Trophoblast cell (in vitro differentiated cells and primary cell): ENCODE data around the gene UFD1.

Experiments used
- DNase-seq, 2 donors: peaks; one replicate each; pipeline ENCODE4 v3.0.0-alpha.2; 2016
- H2AFZ ChIP-seq: 2 replicates; pipeline ENCODE4 v1.6.1; 2013; ENCODE audit warnings: low read length, moderate library complexity, mild to moderate bottlenecking; ENCODE audit not compliant: insufficient read depth, poor library complexity
- H2AK5ac ChIP-seq: 2 replicates; pipeline ENCODE4 v1.6.1; 2013; ENCODE audit warnings: mild to moderate bottlenecking, low read length
- H2BK120ac ChIP-seq: 2 replicates; pipeline ENCODE4 v1.6.1; 2013; ENCODE audit warnings: low read length, mild to moderate bottlenecking, moderate library complexity; ENCODE audit not compliant: insufficient read depth, poor library complexity
- H2BK12ac ChIP-seq: 2 replicates; pipeline ENCODE4 v1.6.1; 2013; ENCODE audit warnings: mild to moderate bottlenecking, low read length, moderate library complexity
- H2BK5ac ChIP-seq: 2 replicates; pipeline ENCODE4 v1.6.1; 2013; ENCODE audit warnings: low read length, low read depth, moderate library complexity, mild to moderate bottlenecking; ENCODE audit not compliant: poor library complexity
- H3K14ac ChIP-seq: 2 replicates; pipeline ENCODE4 v1.6.1; 2013; ENCODE audit warnings: mild to moderate bottlenecking, low read length
- H3K18ac ChIP-seq: 2 replicates; pipeline ENCODE4 v1.6.1; 2013; ENCODE audit warnings: mild to moderate bottlenecking, low read length
- H3K23ac ChIP-seq: 2 replicates; pipeline ENCODE4 v1.6.1; 2013; ENCODE audit warnings: low read length
- H3K27ac ChIP-seq: 2 replicates; pipeline ENCODE4 v1.5.1; 2013; ENCODE audit warnings: low read depth, mild to moderate bottlenecking, inconsistent platforms, low read length, moderate library complexity
- H3K27me3 ChIP-seq: 2 replicates; pipeline ENCODE4 v1.6.1; 2013; ENCODE audit warnings: inconsistent platforms, mild to moderate bottlenecking, low read length, moderate library complexity; ENCODE audit not compliant: insufficient read depth
- H3K36me3 ChIP-seq, 2 experiments: 1 replicate in 1 of 2; 2 replicates in 1 of 2; pipeline ENCODE4 v1.6.1; 2013; ENCODE audit warnings: low read length in 2 of 2, mild to moderate bottlenecking in 2 of 2, moderate library complexity in 1 of 2; ENCODE audit not compliant: insufficient read depth in 2 of 2, control insufficient read depth in 1 of 2
- H3K4ac ChIP-seq: 2 replicates; pipeline ENCODE4 v1.6.1; 2013; ENCODE audit warnings: low read depth, mild to moderate bottlenecking, low read length, moderate library complexity
- H3K4me1 ChIP-seq, 2 experiments: 1 replicate in 1 of 2; 2 replicates in 1 of 2; pipeline ENCODE4 v1.6.1; 2013; ENCODE audit warnings: low read length in 2 of 2, mild to moderate bottlenecking in 2 of 2, moderate library complexity in 1 of 2; ENCODE audit not compliant: insufficient read depth in 2 of 2, control insufficient read depth in 1 of 2
- H3K4me2 ChIP-seq: 2 replicates; pipeline ENCODE4 v1.6.1; 2013; ENCODE audit warnings: inconsistent platforms, mild to moderate bottlenecking, low read length, moderate library complexity
- H3K4me3 ChIP-seq: 2 replicates; pipeline ENCODE4 v1.5.1; 2013; ENCODE audit warnings: mild to moderate bottlenecking, low read depth, low read length, inconsistent platforms
- H3K79me1 ChIP-seq: one replicate; pipeline ENCODE4 v1.6.1; 2013; ENCODE audit warnings: low read length
- H3K79me2 ChIP-seq: 2 replicates; pipeline ENCODE4 v1.6.1; 2013; ENCODE audit warnings: low read length, mild to moderate bottlenecking; ENCODE audit not compliant: control insufficient read depth, insufficient read depth, poor library complexity
- H3K9ac ChIP-seq: 2 replicates; pipeline ENCODE4 v1.6.1; 2013; ENCODE audit warnings: mild to moderate bottlenecking, low read length
- H3K9me3 ChIP-seq: 2 replicates; pipeline ENCODE4 v1.6.1; 2013; ENCODE audit warnings: low read depth, mild to moderate bottlenecking, control low read depth, inconsistent platforms, low read length; ENCODE audit not compliant: insufficient read depth
- H4K12ac ChIP-seq: 2 replicates; pipeline ENCODE4 v1.6.1; 2013; ENCODE audit warnings: low read depth, mild to moderate bottlenecking, low read length, moderate library complexity
- H4K8ac ChIP-seq: 2 replicates; pipeline ENCODE4 v1.6.1; 2013; ENCODE audit warnings: low read depth, mild to moderate bottlenecking, low read length, moderate library complexity
- H4K91ac ChIP-seq: one replicate; pipeline ENCODE4 v1.6.1; 2013; ENCODE audit warnings: low read depth, mild to moderate bottlenecking, low read length, moderate library complexity
- WGBS: extraction: QIAGEN DNeasy Blood & Tissue Kit; methylation state at CpG from one replicate; pipeline ENCODE4 v1.1.7; 2013; ENCODE audit warnings: missing lambda C conversion rate; ENCODE audit not compliant: insufficient read length, insufficient coverage; ENCODE audit errors: extremely low coverage; 5-methylcytosine and 5-hydroxymethylcytosine counted together

UFD1 gene

GRCh38 chr22:19432133-19432851 is 46.7 kb downstream of the UFD1 start, which contains the start of gene MRPL40:
TSS of gene MRPL40 (plus strand) at chr22:19432545. CDS start at chr22:19432555, 10 bp downstream.
- Histone ChIP-seq H3K79me1 (peaks cover 12% of the 10 kb centered on the region), H3K27ac (peak within 1 kb of the TSS; percentile 73), H3K18ac (peak within 1 kb of the TSS; percentile 87), H3K4me2 (peak within 1 kb of the TSS; percentile 94), H4K91ac (peak within 1 kb of the TSS; percentile 89), H3K4me1 (peaks cover 7 to 12% of the 10 kb centered on the region in 2 experiments), H3K79me2 (peaks cover 15% of the 10 kb centered on the region), H3K9ac (peak within 1 kb of the TSS; percentile 92), H3K36me3 (peaks cover 9 to 16% of the 10 kb centered on the region in 2 experiments), H2BK120ac (peak within 1 kb of the TSS; percentile 67), H3K4me3 (peak within 1 kb of the TSS; percentile 87), H3K14ac (peak within 1 kb of the TSS; percentile 93), H2AK5ac (peak within 1 kb of the TSS; percentile 10), H3K4ac (peak within 1 kb of the TSS; percentile 57), H4K8ac (peak within 1 kb of the TSS; percentile 97), H3K27me3 (no peaks in the 10 kb centered on the region), H2BK5ac (peak within 1 kb of the TSS; percentile 53), H3K9me3 (no peaks in the 10 kb centered on the region), H2AFZ (peak within 1 kb of the TSS; percentile 77), H3K23ac (no peak within 1 kb of the TSS), H2BK12ac (no peak within 1 kb of the TSS), H4K12ac (peak within 1 kb of the TSS; percentile 72)
- no CpG with 5 or more reads among the region's 74 CpGs for WGBS
- DNase-seq = peak; percentile 88 to 94

GRCh38 chr22:19431649-19432132 is 47.3 kb downstream of the UFD1 start, which contains the start of gene HIRA:
TSS of gene HIRA (minus strand) at chr22:19431733. CDS start at chr22:19431476, 257 bp downstream.
- peak within 1 kb of the TSS; percentile 89 for H4K12ac ChIP-seq
- H3K79me1 ChIP-seq = peaks cover 12% of the 10 kb centered on the region
- peaks cover 9 to 14% of the 10 kb centered on the region in 2 experiments for H3K36me3 ChIP-seq
- H3K4me3 ChIP-seq = peak within 1 kb of the TSS; percentile 87
- H3K4me2 ChIP-seq = peak within 1 kb of the TSS; percentile 94
- peak within 1 kb of the TSS; percentile 88 for H3K18ac ChIP-seq
- H2BK5ac ChIP-seq = peak within 1 kb of the TSS; percentile 53
- H4K91ac ChIP-seq = peak within 1 kb of the TSS; percentile 89
- H3K79me2 ChIP-seq = peaks cover 16% of the 10 kb centered on the region
- H4K8ac ChIP-seq = peak within 1 kb of the TSS; percentile 97
- H2AK5ac ChIP-seq = peak within 1 kb of the TSS; percentile 95
- peak within 1 kb of the TSS; percentile 88 for H2AFZ ChIP-seq
- H3K27me3 ChIP-seq = no peaks in the 10 kb centered on the region
- peak within 1 kb of the TSS; percentile 73 for H3K27ac ChIP-seq
- peaks cover 7 to 12% of the 10 kb centered on the region in 2 experiments for H3K4me1 ChIP-seq
- H3K9me3 ChIP-seq = no peaks in the 10 kb centered on the region
- peak; percentile 71 to 84 for DNase-seq
- peak within 1 kb of the TSS; percentile 92 for H3K9ac ChIP-seq
- H2BK120ac ChIP-seq = peak within 1 kb of the TSS; percentile 67
- no peak within 1 kb of the TSS for H2BK12ac ChIP-seq
- no CpG with 5 or more reads among the region's 66 CpGs for WGBS
- peak within 1 kb of the TSS; percentile 100 for H3K4ac ChIP-seq
- peak within 1 kb of the TSS; percentile 93 for H3K14ac ChIP-seq
- H3K23ac ChIP-seq = no peak within 1 kb of the TSS

GRCh38 chr22:19430890-19431541 is 48.0 kb downstream of the UFD1 start:
- Histone ChIP-seq H4K91ac (peak overlapping the region; percentile 86), H3K4me1 (peaks cover 7 to 12% of the 10 kb centered on the region in 2 experiments), H3K79me1 (peaks cover 12% of the 10 kb centered on the region), H3K36me3 (peaks cover 7 to 13% of the 10 kb centered on the region in 2 experiments), H2BK5ac (peak overlapping the region; percentile 38), H2BK120ac (peak overlapping the region; percentile 58), H3K27me3 (no peaks in the 10 kb centered on the region), H3K4ac (peak overlapping the region; percentile 100), H3K9ac (peak overlapping the region; percentile 86), H3K4me2 (peak overlapping the region; percentile 72), H4K12ac (peak overlapping the region; percentile 89), H2BK12ac (no peak overlapping the region), H3K14ac (peak overlapping the region; percentile 86), H3K4me3 (peak overlapping the region; percentile 87), H3K9me3 (no peaks in the 10 kb centered on the region), H2AK5ac (peak overlapping the region; percentile 95), H3K79me2 (peaks cover 16% of the 10 kb centered on the region), H3K18ac (peak overlapping the region; percentile 88), H3K27ac (peak overlapping the region; percentile 27), H4K8ac (peak overlapping the region; percentile 96), H3K23ac (no peak overlapping the region), H2AFZ (peak overlapping the region; percentile 88)
- no CpG with 5 or more reads among the region's 53 CpGs for WGBS
- DNase-seq = peak in 1 of 2 donors; percentile 27
